Effector memory CD4-positive, alpha-beta T cell (primary cell): Measurements from ENCODE around the gene PRKAR2B.
A peak's percentile ranks its signal among the peaks of the same experiment; 100 is the strongest.
"Not testable (repeated sequence)": the region's sequence is repeated elsewhere in the genome, so short reads cannot be mapped to it uniquely, and the experiment has no call there.

Experiments
- DNase-seq, 3 donors: peaks; one replicate each; pipeline ENCODE4 v3.0.0-alpha.2; 2020
- H3K27ac ChIP-seq: 2 replicates; pipeline ENCODE4 v1.7.0; 2013; ENCODE audit warnings: mild to moderate bottlenecking, low read length, moderate library complexity; ENCODE audit not compliant: insufficient read depth, poor library complexity, severe bottlenecking
- H3K27me3 ChIP-seq: replicated peaks from 2 replicates; pipeline ENCODE4 v1.7.0; 2013; ENCODE audit warnings: mild to moderate bottlenecking, low read length; ENCODE audit not compliant: insufficient read depth, control insufficient read depth, poor library complexity, severe bottlenecking
- H3K36me3 ChIP-seq: 2 replicates; pipeline ENCODE4 v1.7.0; 2013; ENCODE audit warnings: mild to moderate bottlenecking, low read length, moderate library complexity; ENCODE audit not compliant: control insufficient read depth, insufficient read depth
- H3K4me1 ChIP-seq: 2 replicates; pipeline ENCODE4 v1.7.0; 2013; ENCODE audit warnings: low read length, mild to moderate bottlenecking; ENCODE audit not compliant: control insufficient read depth, insufficient read depth, poor library complexity, severe bottlenecking
- H3K4me3 ChIP-seq: 2 replicates; pipeline ENCODE4 v1.7.0; 2013; ENCODE audit warnings: low read length, low read depth, mild to moderate bottlenecking; ENCODE audit not compliant: insufficient read depth, poor library complexity, severe bottlenecking
- H3K9me3 ChIP-seq: 2 replicates; pipeline ENCODE4 v1.7.0; 2013; ENCODE audit warnings: mild to moderate bottlenecking, low read length, moderate library complexity; ENCODE audit not compliant: control insufficient read depth

Gene PRKAR2B

DNA sequence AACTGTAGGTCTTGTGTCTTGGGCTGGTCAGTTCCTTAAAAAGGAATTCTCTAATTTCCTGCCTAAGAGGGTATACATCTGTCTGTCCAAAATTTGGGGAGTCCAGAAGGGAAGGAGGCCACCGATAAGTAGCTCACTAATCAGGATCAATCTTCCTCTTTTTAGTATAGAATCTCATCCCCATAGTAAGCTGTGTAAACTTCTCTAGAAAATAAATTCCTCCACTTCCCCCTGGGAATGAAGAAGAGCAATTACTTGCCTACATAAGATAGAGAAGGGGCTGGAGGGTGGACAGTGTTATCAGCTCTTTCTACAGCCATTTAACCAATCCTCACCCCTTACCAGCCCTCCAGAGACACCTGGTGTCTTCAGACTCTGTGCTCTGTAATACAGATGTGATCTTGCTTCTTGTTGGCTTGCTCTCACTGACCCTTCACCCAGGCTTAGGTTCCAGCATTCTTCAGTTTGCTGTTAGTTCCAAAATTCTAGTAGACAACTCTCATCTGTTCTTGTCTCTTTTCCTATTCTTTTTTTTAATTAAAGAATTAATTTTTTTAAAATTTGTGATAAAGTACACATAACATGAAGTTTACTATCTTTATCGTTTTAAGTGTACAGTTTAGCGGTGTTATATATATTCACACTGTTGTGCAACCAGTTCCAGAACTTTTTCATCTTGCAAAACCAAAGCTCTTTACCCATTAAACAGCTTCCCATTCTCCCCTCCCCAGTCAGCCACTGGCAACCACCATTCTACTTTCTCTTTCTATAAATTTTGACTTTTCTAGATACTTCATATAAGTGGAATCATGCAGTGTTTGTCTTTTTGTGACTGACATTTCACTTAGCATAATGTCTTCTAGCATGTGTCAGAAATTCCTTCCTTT is 6.5 kb upstream of the PRKAR2B start:
- H3K4me1 ChIP-seq = no peaks in the 10 kb centered on the region
- H3K4me3 ChIP-seq = no peak overlapping the region
- no peaks in the 10 kb centered on the region for H3K36me3 ChIP-seq
- H3K27me3 ChIP-seq = no peaks in the 10 kb centered on the region
- DNase-seq = no peak
- H3K27ac ChIP-seq = no peak overlapping the region
- H3K9me3 ChIP-seq = no peaks in the 10 kb centered on the region

DNA sequence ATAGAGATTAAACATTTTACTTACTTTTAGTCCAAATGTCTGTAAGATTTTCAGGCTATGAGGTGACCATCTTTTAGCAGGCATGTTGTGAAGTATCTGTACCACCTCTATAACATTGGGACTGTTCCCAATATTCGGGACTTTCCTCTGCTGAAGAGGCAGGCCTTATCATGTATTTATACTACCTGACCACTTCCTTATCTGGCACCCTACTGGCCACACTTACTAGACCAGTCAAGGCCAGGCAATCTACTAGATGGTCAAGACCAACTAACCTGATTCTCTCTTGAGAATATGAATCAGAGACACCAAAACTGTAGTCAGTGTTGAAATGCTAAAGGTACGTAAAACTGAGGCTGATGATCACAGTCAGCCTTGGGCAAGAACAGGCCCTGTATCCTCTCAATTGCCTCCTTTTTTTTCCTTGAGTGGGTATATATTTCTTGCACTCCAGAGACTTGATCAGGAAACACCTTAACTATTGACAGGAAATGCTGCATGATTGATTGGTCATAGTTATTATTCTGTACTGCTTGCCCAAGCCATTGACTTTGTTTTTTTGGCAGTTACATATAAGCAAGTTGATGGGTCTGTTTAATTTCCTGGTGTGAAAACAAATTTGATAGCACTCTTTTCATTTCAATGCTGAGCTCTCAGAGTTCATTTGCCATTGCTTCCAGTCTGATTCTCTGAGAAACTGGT is 5.2 kb upstream of the PRKAR2B start:
- Histone ChIP-seq H3K9me3 (no peaks in the 10 kb centered on the region), H3K4me3 (no peak overlapping the region), H3K36me3 (no peaks in the 10 kb centered on the region), H3K27ac (no peak overlapping the region), H3K4me1 (no peaks in the 10 kb centered on the region), H3K27me3 (no peaks in the 10 kb centered on the region)
- no peak for DNase-seq

DNA sequence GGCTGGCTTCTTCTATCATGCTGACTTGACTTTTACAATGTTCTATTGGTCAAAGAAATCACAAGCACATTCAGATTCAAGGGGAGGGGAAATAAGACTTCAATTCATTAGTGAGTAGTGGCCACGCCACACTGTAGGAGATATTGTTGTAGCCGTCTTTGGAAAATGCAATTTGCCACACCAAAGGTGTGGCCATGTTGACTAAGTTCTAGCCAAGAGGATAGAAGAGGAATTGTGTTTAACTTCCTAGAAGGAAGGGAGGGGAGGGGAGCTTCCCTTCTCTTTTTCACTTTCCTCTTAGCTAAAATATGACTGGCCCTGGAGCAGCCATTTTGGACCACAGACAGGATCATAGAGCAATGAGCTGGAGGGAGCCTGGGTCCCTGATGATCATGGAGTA is 3.4 kb upstream of the PRKAR2B start:
- no peaks in the 10 kb centered on the region for H3K27me3 ChIP-seq
- H3K4me3 ChIP-seq = no peak overlapping the region
- H3K36me3 ChIP-seq = no peaks in the 10 kb centered on the region
- H3K4me1 ChIP-seq = peaks cover 9% of the 10 kb centered on the region
- DNase-seq = no peak
- H3K27ac ChIP-seq = no peak overlapping the region
- no peaks in the 10 kb centered on the region for H3K9me3 ChIP-seq

DNA sequence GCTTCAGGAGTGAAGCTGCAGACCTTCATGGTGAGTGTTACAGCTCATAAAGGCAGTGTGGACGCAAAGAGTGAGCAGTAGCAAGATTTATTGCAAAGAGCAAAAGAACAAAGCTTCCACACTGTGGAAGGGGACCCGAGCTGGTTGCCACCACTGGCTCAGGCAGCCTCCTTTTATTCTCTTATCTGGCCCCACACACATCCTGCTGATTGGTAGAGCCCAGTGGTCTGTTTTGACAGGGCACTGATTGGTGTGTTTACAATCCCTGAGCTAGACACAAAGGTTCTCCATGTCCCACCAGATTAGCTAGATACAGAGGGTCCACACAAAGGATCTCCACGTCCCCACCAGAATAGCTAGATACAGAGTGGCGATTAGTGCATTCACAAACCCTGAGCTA is 2.7 kb upstream of the PRKAR2B start:
- not testable (repeated sequence) for H3K36me3 ChIP-seq, H3K27ac ChIP-seq, H3K9me3 ChIP-seq, H3K4me1 ChIP-seq, H3K4me3 ChIP-seq, H3K27me3 ChIP-seq, DNase-seq

DNA sequence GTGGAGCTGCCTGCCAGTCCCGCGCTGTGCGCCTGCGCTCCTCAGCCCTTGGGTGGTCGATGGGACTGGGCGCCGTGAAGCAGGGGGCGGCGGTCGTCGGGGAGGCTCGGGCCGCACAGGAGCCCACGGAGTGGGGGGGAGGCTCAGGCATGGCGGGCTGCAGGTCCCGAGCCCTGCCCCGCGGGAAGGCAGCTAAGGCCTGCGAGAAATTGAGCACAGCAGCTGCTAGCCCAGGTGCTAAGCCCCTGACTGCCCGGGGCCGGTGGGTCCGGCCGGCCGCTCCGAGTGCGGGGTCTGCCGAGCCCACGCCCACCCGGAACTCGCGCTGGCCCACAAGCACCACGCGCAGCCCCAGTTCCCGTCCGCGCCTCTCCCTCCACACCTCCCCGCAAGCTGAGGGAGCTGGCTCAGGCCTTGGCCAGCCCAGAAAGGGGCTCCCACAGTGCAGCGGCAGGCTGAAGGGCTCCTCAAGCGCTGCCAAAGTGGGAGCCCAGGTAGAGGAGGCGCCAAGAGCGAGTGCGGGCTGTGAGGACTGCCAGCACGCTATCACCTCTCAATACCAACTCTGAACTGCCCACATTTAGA is 2.1 kb upstream of the PRKAR2B start:
- H3K36me3 ChIP-seq, H3K4me1 ChIP-seq, H3K27ac ChIP-seq, H3K27me3 ChIP-seq, H3K4me3 ChIP-seq, DNase-seq, H3K9me3 ChIP-seq: not testable (repeated sequence)

DNA sequence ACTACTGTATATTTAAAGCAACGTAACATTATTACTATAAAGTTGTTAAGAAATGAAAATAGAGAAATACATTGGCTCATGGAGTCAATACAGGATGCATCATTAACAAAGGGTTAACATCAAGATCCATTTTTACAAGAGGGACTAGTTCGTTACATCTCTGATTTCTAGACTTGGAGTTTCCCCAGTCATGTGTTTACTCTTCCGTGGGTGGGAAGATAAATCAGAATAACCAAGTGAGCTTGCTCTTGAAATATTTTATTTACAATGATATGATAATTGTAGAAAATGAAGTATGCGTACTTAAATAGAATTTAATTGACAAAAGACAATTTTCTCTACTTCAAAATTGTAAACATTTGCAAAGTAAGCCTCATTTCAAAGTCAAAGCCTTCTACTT is 1.0 kb upstream of the PRKAR2B start:
- DNase-seq = no peak
- peaks cover 9% of the 10 kb centered on the region for H3K4me1 ChIP-seq
- H3K27ac ChIP-seq = no peak overlapping the region
- H3K27me3 ChIP-seq = no peaks in the 10 kb centered on the region
- no peaks in the 10 kb centered on the region for H3K9me3 ChIP-seq
- H3K36me3 ChIP-seq = no peaks in the 10 kb centered on the region
- H3K4me3 ChIP-seq = no peak overlapping the region

DNA sequence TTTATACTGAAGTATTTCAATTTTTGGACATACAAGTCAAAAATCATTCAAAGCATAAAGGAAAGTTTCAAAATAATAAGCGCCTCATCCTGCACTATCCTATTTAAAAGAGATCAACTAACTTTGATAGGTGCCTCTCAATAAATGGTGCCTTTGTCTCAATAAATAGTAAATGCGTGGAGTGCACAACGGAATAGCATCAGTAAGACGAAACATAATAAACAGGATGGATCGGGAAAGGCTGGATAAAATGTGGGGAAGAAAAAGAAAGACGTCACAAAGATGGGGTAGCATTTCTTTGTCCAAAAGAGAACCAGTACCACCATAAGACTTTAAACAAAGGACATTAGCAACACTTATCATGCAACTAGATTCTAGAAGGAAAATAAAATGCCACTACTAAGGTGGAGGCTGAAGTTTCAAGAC is 571 bp upstream of the PRKAR2B start:
- DNase-seq = no peak
- Histone ChIP-seq H3K9me3 (no peaks in the 10 kb centered on the region), H3K4me1 (peaks cover 9% of the 10 kb centered on the region), H3K27me3 (no peaks in the 10 kb centered on the region), H3K36me3 (no peaks in the 10 kb centered on the region), H3K27ac (no peak overlapping the region), H3K4me3 (peak overlapping the region; percentile 46)

DNA sequence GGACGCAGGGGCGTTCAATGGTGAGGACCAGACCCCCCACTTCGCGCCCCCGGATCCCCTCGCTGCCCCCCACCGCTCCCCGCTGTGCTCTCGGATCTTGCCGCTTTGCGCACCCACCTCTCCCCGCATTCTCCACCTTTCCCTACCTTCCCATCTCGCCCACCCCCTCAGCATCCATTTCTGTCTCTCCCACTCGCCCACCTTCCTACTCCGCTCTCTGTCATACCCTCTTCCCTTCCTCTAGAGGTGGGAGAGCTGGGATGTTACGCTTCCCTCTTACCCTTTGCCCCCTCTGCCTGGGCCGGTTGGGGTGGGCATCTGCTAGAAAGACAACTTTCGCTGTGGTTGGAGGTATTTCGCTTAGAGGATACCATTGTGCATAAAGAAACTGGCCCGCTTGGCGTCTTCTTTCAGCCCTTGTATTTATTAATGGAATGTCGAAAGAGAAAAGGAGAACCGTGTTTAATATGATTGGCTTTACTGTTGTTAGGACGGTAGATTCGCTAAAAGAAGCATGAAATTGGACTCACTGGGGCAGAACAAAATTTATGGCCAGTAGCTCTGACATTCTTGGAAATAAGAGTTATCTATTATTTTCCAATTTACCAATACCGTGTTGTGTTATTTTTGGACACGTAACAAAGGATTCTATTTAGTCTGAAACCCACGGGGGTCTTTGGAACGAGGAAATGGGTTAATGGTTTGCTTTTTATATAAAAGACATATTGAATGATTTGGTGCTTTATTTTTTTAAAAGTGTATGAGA is 873 bp downstream of the PRKAR2B start:
- Histone ChIP-seq H3K4me3 (peak overlapping the region; percentile 66), H3K36me3 (no peaks in the 10 kb centered on the region), H3K27me3 (no peaks in the 10 kb centered on the region), H3K9me3 (no peaks in the 10 kb centered on the region), H3K27ac (no peak overlapping the region), H3K4me1 (peaks cover 9% of the 10 kb centered on the region)
- no peak for DNase-seq

DNA sequence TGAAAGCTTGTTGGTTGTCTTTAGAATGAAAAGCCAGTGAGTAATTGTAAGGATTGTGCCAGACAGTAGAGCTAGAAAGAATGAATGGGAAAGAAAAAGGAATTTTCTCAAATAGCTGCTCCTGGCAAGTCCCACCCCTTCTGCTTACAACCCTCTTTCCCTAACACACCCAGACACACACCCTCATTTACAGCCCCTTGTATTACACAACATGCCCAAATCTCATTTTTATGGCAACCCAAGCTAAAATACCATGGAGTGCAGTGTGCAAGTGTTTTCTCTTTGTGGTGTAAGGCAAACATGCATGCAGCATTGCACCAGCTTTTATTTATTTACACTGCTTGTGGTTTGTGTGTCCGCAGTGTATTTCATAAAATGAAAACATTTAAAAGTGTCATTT is 1.5 kb downstream of the PRKAR2B start:
- H3K36me3 ChIP-seq = no peaks in the 10 kb centered on the region
- no peak for DNase-seq

More for the DNA sequence above, 1.5 kb downstream of the PRKAR2B start:
- H3K27me3 ChIP-seq = no peaks in the 10 kb centered on the region
- H3K9me3 ChIP-seq = no peaks in the 10 kb centered on the region
- peaks cover 9% of the 10 kb centered on the region for H3K4me1 ChIP-seq
- H3K4me3 ChIP-seq = no peak overlapping the region
- no peak overlapping the region for H3K27ac ChIP-seq
